Gastroesophageal sphincter (tissue), 4 donors: ENCODE results near the gene SENP2. TPM values are rescaled to one million over a fixed set of nuclear protein-coding genes. Genes with fewer than 3 reads are reported as not detected.
A peak's percentile ranks its signal among the peaks of the same experiment; 100 is the strongest.

ENCODE experiments used
- ATAC-seq: fragments of 150-250 bp; one replicate; pipeline ENCODE4 v1.9.1; 2016; ENCODE audit warnings: mild to moderate bottlenecking, moderate library complexity
- H3K27ac ChIP-seq, 4 donors: fragments of 200-600 bp; sonication (generic) in 3 of 4; 1 replicate in 3 of 4; 2 replicates in 1 of 4; pipeline ENCODE4 v1.5.1; 2016 to 2019
- H3K27me3 ChIP-seq: fragments of 200-600 bp; sonication (generic); one replicate; pipeline ENCODE4 v1.5.1; 2019
- H3K36me3 ChIP-seq, 2 donors: fragments of 200-600 bp; sonication (generic); one replicate each; pipeline ENCODE4 v1.5.1; 2019; ENCODE audit warnings: control low read depth in 1 of 2
- H3K4me1 ChIP-seq, 3 donors: fragments of 200-600 bp; sonication (generic); 1 replicate in 2 of 3; 2 replicates in 1 of 3; pipeline ENCODE4 v1.5.1; 2016 to 2019; ENCODE audit warnings: control low read depth in 2 of 3
- H3K4me3 ChIP-seq, 2 donors: fragments of 200-600 bp; sonication (generic); one replicate each; pipeline ENCODE4 v1.5.1; 2019; ENCODE audit warnings: mild to moderate bottlenecking in 1 of 2, moderate library complexity in 1 of 2
- H3K9me3 ChIP-seq, 3 donors: fragments of 200-600 bp; sonication (generic); one replicate each; pipeline ENCODE4 v1.5.1; 2017 to 2019; ENCODE audit warnings: control low read depth in 2 of 3
- EP300 ChIP-seq: sonication (generic); formaldehyde crosslinking; IDR thresholded peaks from one replicate; pipeline ENCODE4 v1.6.1; 2017; ENCODE audit warnings: antibody characterized with exemption, mild to moderate bottlenecking
- POLR2A ChIP-seq, 2 donors: fragments of 450-650 bp; IDR thresholded peaks; one replicate each; pipeline ENCODE4 v1.6.1; 2017; ENCODE audit warnings: antibody characterized with exemption in 2 of 2, mild to moderate bottlenecking in 2 of 2, moderate library complexity in 1 of 2
- POLR2AphosphoS5 ChIP-seq: sonication (generic); formaldehyde crosslinking; IDR thresholded peaks from one replicate; pipeline ENCODE4 v1.6.1; 2017; ENCODE audit warnings: antibody characterized with exemption
- WGBS, 2 donors: methylation state at CpG; one replicate each; pipeline ENCODE4 v1.1.5; 2018; ENCODE audit warnings: low coverage in 1 of 2; 5-methylcytosine and 5-hydroxymethylcytosine counted together
- total RNA-seq, 4 donors: library from RNA; depleted of rRNA; stranded (reverse); fragments of >200 nt; gene quantifications; one replicate each; pipeline ENCODE4 v1.1.0, GENCODE V29; 2016
- TF ChIP-seq, protein P1 (sequence below), 4 experiments: fragments of 200-600 bp in 2 of 4; fragments of 450-650 bp in 2 of 4; sonication (generic) in 1 of 4; IDR thresholded peaks; one replicate each; pipeline ENCODE4 v1.5.1; 2017 to 2019; ENCODE audit warnings: antibody characterized with exemption in 4 of 4, mild to moderate bottlenecking in 2 of 4, moderate library complexity in 2 of 4

The SENP2 gene
- total RNA-seq, 4 donors from 2014 or later: 25.8 to 51.2 (median 40.2) TPM

DNA sequence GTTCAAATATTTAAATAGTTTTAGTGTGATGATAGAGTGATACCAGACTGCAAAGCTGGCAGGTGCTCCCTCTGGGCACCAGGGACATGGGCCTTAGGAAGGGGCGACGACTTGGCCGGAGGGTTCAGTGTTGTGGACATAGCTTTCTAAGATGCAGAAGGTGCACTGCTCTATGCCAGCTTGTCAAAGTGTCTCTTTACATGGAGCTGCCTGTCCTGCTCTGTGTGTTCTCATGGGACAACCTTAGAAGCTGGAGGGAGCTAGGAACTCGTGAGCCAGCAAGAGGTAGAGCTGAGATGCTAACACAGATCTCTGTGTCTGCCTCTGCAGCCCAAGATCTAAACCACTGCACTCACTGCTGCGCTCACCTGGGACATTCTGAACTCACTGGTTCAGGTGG lies 77.8 kb downstream of the SENP2 start:
- Histone ChIP-seq H3K27ac (no peak overlapping the region), H3K27me3 (no peaks in the 10 kb centered on the region), H3K4me1 (peaks cover 0 to 20% (median 11%) of the 10 kb centered on the region in 3 donors), H3K36me3 (no peaks in the 10 kb centered on the region), H3K4me3 (no peak overlapping the region), H3K9me3 (no peaks in the 10 kb centered on the region)
- ATAC-seq: no peak
- WGBS, 2 donors: 90 to 100% methylated on average over 1 to 2 of the region's 5 CpGs
- TF ChIP-seq POLR2AphosphoS5 (no peak), POLR2A (IDR thresholded peaks at IDR 0.05) (no peak), EP300 (no peak)
- TF ChIP-seq, protein P1, sequence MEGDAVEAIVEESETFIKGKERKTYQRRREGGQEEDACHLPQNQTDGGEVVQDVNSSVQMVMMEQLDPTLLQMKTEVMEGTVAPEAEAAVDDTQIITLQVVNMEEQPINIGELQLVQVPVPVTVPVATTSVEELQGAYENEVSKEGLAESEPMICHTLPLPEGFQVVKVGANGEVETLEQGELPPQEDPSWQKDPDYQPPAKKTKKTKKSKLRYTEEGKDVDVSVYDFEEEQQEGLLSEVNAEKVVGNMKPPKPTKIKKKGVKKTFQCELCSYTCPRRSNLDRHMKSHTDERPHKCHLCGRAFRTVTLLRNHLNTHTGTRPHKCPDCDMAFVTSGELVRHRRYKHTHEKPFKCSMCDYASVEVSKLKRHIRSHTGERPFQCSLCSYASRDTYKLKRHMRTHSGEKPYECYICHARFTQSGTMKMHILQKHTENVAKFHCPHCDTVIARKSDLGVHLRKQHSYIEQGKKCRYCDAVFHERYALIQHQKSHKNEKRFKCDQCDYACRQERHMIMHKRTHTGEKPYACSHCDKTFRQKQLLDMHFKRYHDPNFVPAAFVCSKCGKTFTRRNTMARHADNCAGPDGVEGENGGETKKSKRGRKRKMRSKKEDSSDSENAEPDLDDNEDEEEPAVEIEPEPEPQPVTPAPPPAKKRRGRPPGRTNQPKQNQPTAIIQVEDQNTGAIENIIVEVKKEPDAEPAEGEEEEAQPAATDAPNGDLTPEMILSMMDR (IDR thresholded peaks at IDR 0.05): no peak

DNA sequence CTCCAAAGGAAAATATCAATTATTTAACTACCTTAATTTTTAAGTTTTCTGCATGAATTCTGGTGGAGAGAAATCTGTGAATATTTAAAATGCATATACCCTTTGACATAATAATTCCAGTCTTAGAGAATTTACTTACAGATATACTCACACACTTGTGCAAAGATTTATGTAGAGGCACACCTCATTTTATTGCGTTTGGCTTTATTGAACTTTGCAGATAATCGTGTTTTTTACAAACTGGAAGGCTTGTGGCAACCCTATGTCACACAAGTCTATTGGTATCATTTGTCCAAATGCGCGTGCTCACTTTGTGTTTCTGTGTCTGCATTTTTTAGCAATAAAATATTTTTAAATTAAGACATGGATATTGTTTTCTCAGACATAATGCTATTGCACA lies 81.5 kb downstream of the SENP2 start:
- H3K4me3 ChIP-seq: no peak overlapping the region
- H3K27ac ChIP-seq: no peak overlapping the region
- WGBS, 2 donors: 92 to 93% methylated on average over 4 of the region's 4 CpGs
- no peaks in the 10 kb centered on the region for H3K36me3 ChIP-seq
- no peaks in the 10 kb centered on the region for H3K9me3 ChIP-seq
- TF ChIP-seq EP300 (no peak), POLR2A (IDR thresholded peaks at IDR 0.05) (no peak), POLR2AphosphoS5 (no peak)
- TF ChIP-seq, protein P1 (IDR thresholded peaks at IDR 0.05): no peak
- H3K27me3 ChIP-seq: no peaks in the 10 kb centered on the region
- H3K4me1 ChIP-seq: no peaks in the 10 kb centered on the region
- no peak for ATAC-seq

DNA sequence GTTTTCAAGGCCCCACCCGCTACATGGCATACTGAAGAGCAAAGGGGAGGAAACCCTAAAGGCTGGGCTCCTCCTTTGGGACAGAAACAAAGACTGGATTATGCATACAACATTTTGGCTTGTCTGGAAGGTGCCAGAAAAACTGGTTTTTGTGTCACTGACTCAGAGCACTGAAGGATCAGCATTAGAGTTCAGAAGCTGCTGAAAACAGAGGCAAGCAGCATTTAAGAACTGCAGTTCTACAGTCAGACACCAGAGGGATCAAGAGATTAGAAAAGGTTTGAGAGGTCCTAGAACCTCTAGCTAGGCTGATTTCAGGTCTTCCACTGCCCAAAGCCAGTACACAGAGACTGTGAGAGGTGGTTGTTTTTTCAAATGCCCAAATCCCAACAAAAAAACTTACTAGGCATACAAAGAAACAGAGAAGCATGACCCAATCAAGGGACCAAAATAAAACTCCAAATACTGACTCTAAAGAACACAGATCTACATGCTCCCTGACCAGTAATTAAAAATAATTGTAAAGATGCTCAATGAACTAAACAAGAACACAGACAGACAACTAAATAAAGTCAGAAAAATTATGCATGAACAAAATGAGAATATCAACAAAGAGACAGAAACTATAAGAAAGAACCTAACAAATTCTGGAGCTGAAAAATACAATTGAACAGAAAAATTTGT lies 91.2 kb downstream of the SENP2 start:
- no peak for ATAC-seq

DNA sequence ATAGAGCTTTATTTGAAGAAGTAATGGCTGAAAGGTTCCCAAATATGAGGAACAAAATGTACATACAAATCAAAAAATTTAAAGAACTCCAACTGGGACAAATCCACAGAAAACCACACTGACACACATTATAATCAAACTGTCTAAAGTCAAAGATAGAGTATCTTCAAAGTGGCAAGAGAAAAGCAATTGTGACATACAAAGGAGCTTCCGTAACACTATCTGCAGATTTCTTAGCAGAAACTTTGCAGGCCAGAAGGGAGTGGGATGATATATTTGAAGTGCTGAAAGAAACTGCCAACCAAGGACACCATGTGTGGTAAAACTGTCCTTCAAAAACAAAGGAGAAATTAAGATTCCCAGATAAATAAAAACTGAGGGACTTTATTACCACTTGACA lies 91.9 kb downstream of the SENP2 start:
- Histone ChIP-seq H3K4me3 (no peak overlapping the region), H3K27ac (no peak overlapping the region), H3K4me1 (no peaks in the 10 kb centered on the region), H3K36me3 (no peaks in the 10 kb centered on the region), H3K9me3 (peaks cover 0 to 11% (median 0%) of the 10 kb centered on the region in 3 donors), H3K27me3 (no peaks in the 10 kb centered on the region)
- 50 to 100% methylated on average over 1 of the region's 1 CpG for WGBS, 2 donors
- no peak for ATAC-seq
- TF ChIP-seq POLR2AphosphoS5: no peak
- TF ChIP-seq EP300: no peak
- TF ChIP-seq, protein P1 (IDR thresholded peaks at IDR 0.05): no peak
- no peak for TF ChIP-seq POLR2A (IDR thresholded peaks at IDR 0.05)

More for the DNA sequence above, 91.2 kb downstream of the SENP2 start:
- 93% methylated on average over 1 of the region's 1 CpG; no CpG with 5 or more reads in 1 of the 2 donors for WGBS, 2 donors
- H3K36me3 ChIP-seq: no peaks in the 10 kb centered on the region
- peaks cover 0 to 11% (median 0%) of the 10 kb centered on the region in 3 donors for H3K9me3 ChIP-seq
- no peaks in the 10 kb centered on the region for H3K27me3 ChIP-seq
- H3K4me3 ChIP-seq: no peak overlapping the region
- H3K4me1 ChIP-seq: no peaks in the 10 kb centered on the region
- no peak overlapping the region for H3K27ac ChIP-seq
- TF ChIP-seq, protein P1 (IDR thresholded peaks at IDR 0.05): peak in 3 of 4 experiments; percentile 27 to 55 (median 28)
- no peak for TF ChIP-seq EP300

DNA sequence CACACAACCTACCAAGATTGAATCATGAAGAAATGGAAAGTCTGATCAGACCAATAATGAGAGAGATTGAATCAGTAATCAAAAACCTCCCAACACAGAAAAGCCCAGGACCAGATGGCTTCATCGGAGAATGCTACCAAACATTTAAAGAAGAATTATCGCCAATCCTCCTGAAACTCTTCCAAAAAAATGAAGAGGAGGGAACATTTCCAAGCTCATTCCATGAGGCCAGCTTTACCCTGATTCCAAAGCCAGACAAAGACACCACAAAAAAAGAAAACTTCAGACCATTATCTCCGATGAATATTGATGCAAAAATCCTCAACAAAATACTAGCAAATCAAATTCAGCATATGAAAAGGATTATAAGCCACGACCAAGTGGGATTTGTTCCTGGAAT lies 94.1 kb downstream of the SENP2 start:
- 42 to 85% methylated on average over 2 to 4 of the region's 4 CpGs for WGBS, 2 donors
- Histone ChIP-seq H3K36me3 (no peaks in the 10 kb centered on the region), H3K4me3 (no peak overlapping the region), H3K9me3 (peaks cover 0 to 11% (median 0%) of the 10 kb centered on the region in 3 donors), H3K4me1 (no peaks in the 10 kb centered on the region), H3K27ac (no peak overlapping the region), H3K27me3 (no peaks in the 10 kb centered on the region)
- TF ChIP-seq POLR2A (IDR thresholded peaks at IDR 0.05): no peak
- TF ChIP-seq, protein P1 (IDR thresholded peaks at IDR 0.05): no peak
- ATAC-seq: no peak
